HG03469 (cell line): ENCODE results near the gene OR13H1.
"Not testable (repeated sequence)": the region's sequence is repeated elsewhere in the genome, so short reads cannot be mapped to it uniquely, and the experiment has no call there.

Source experiments
- ATAC-seq: cut with Tn5 transposase; IDR thresholded peaks from one replicate; pipeline ENCODE4 v1.9.1; 2021; ENCODE audit warnings: mild to moderate bottlenecking, moderate library complexity, moderate number of reproducible peaks; ENCODE audit not compliant: unreplicated experiment

OR13H1 gene

GRCh38 chrX:131543774-131544173 is at the start of gene OR13H1:
Gene OR13H1, plus strand, starts transcription at chrX:131544074. Its CDS starts 0 bp downstream, at chrX:131544074.
- no peak for ATAC-seq

- ATAC-seq, result not testable (repeated sequence)
Observed at GRCh38 chrX:131501556-131501955, 42.3 kb upstream of the OR13H1 start.

- ATAC-seq, result no peak
Observed at GRCh38 chrX:131513159-131513914, 30.5 kb upstream of the OR13H1 start.

- no peak for ATAC-seq
Observed at GRCh38 chrX:131521824-131522223, 22.1 kb upstream of the OR13H1 start.

GRCh38 chrX:131544218-131544617 is 344 bp downstream of the OR13H1 start:
- no peak for ATAC-seq

GRCh38 chrX:131549011-131549410 is 5.1 kb downstream of the OR13H1 start:
- no peak for ATAC-seq

GRCh38 chrX:131552453-131552852 is 8.6 kb downstream of the OR13H1 start:
- ATAC-seq, result not testable (repeated sequence)

- ATAC-seq, result no peak
Observed at GRCh38 chrX:131558562-131558961, 14.7 kb downstream of the OR13H1 start.

GRCh38 chrX:131564553-131565229 is 20.8 kb downstream of the OR13H1 start:
- no peak for ATAC-seq

GRCh38 chrX:131565909-131566308 is 22.0 kb downstream of the OR13H1 start:
- ATAC-seq, result no peak

- ATAC-seq, result no peak
Observed at GRCh38 chrX:131571348-131571747, 27.5 kb downstream of the OR13H1 start.

- no peak for ATAC-seq
Observed at GRCh38 chrX:131572372-131573014, 28.6 kb downstream of the OR13H1 start.

GRCh38 chrX:131577413-131577812 is 33.5 kb downstream of the OR13H1 start:
- no peak for ATAC-seq

- ATAC-seq, result no peak
Observed at GRCh38 chrX:131577999-131578734, 34.3 kb downstream of the OR13H1 start.

GRCh38 chrX:131578735-131579367 is 35.0 kb downstream of the OR13H1 start:
- ATAC-seq, result not testable (repeated sequence)

- ATAC-seq, result no peak
Observed at GRCh38 chrX:131588995-131589394, 45.1 kb downstream of the OR13H1 start.
